ENCODE results near the gene ASXL1. TPM values are rescaled to one million over a fixed set of nuclear protein-coding genes. Genes with fewer than 3 reads are reported as not detected.

ASXL1 gene
- total RNA-seq: 121 and 133 TPM in 2 replicates

DNA sequence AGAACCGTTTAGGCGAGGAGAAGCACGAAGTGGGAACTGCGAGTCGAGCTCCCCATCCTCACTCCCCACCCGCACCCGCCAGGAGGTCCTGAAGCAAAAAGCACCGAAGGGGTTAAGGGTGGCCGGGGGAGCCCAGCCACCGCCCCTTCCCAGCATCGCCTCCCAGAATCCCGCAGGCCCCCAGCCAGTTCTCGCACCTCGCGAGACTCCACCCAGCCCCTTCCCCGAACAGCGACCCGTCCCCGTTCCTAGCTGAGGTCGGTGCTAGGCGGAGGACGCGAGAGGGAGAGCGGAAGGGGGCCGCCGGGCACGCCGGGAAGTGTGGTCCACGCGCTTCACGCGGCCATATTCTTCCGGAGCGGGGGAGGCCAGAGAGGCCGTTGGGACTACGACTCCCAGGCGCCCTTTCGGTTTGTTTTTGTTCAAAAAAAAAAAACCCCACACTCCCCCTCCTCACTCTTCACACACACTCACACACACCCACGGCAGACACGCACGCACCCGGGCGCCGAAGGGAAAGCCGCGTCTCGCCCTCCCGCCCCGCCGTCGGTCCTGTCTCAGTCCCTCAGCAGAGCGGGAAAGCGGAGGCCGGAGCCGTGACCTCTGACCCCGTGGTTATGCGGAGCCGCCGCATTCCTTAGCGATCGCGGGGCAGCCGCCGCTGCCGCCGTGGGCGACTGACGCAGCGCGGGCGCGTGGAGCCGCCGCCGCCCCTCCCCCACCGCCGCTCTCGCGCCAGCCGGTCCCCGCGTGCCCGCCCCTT, at the start of gene ASXL1:
Gene ASXL1 (plus strand): TSS at position 463 of the 763 bp plus-strand sequence. CDS start 445 bp downstream, outside the sequence.
- intact Hi-C loops (cut with micrococcal nuclease): loop anchor here (1.0 to 5.0 kb wide), 14 partner anchors 36 to 1374 kb away; partner anchors contain the start of genes COMMD7, NOL4L, PLAGL2 and POFUT1

GRCh38 chr20:32312718-32313424, 45.3 kb upstream of the ASXL1 start:
- intact Hi-C loops (cut with micrococcal nuclease): no loop called here

GRCh38 chr20:32314768-32315167, 43.4 kb upstream of the ASXL1 start:
- intact Hi-C loops (cut with micrococcal nuclease): no loop called here

GRCh38 chr20:32315399-32315798, 42.7 kb upstream of the ASXL1 start:
- intact Hi-C loops (cut with micrococcal nuclease): no loop called here

- intact Hi-C loops (cut with micrococcal nuclease): no loop called here
Observed at GRCh38 chr20:32315891-32316290, 42.2 kb upstream of the ASXL1 start.

DNA sequence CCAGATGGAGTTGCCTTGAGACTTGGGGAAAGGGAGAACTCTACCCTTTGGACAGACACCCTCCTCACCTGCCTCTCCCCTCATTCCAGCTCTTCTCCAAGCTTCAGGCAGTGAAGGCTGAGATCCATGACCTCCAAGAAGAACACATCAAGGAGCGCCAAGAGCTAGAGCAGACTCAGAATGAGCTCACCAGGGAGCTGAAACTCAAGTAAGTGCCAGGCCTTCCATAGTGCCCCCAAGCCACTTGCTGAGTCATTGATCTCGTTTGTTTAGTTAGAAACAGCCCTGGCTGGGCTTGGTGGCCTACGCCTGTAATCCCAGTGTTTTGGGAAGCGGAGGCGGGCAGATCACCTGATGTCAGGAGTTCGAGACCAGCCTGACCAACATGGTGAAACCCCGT, 41.5 kb upstream of the ASXL1 start:
- intact Hi-C loops (cut with micrococcal nuclease): no loop called here

GRCh38 chr20:32319100-32319499, 39.0 kb upstream of the ASXL1 start:
- intact Hi-C loops (cut with micrococcal nuclease): no loop called here

DNA sequence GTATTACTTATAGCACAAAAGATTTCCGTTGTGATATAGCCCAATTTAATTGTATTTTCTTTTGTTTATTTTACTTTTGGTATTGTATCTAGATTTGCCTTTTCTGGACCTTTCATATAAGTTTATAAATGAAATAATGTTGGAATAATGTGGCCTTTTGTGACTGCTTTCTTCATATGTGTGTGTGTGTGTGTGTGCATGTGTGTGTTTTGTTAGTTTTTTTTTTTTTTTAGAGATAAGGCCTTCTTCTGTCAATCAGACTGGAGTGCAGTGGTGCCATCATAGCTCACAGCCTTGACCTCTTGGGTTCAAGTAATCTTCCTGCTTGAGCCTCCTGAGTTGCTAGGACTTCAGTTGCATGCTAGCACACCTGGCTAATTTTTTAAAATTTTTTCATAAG, 37.8 kb upstream of the ASXL1 start:
- intact Hi-C loops (cut with micrococcal nuclease): loop anchor here (2.0 to 5.0 kb wide), 2 partner anchors 36 to 37 kb away; partner anchors contain the start of gene ASXL1

- intact Hi-C loops (cut with micrococcal nuclease): loop anchor here (2.0 to 5.0 kb wide), 2 partner anchors 36 to 37 kb away; partner anchors contain the start of gene ASXL1
Observed at GRCh38 chr20:32321390-32321789, 36.7 kb upstream of the ASXL1 start.

DNA sequence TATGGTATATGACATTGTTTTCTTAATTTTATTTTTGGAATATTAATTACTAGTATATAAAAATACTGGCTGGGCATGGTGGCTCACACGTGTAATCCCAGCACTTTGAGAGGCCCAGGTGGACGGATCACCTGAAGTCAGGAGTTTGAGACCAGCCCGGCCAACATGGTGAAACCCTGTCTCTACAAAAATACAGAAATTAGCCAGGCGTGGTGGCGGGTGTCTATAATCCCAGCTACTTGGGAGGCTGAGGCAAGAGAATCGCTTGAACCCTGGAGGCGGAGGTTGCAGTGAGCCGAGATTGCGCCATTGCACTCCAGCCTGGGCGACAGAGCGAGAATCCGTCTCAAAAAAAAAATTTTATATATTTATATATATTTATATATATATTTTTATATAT, 35.9 kb upstream of the ASXL1 start:
- intact Hi-C loops (cut with micrococcal nuclease): loop anchor here (5.0 kb wide), 1 partner anchor 35 kb away; the partner anchor contains the start of gene ASXL1

DNA sequence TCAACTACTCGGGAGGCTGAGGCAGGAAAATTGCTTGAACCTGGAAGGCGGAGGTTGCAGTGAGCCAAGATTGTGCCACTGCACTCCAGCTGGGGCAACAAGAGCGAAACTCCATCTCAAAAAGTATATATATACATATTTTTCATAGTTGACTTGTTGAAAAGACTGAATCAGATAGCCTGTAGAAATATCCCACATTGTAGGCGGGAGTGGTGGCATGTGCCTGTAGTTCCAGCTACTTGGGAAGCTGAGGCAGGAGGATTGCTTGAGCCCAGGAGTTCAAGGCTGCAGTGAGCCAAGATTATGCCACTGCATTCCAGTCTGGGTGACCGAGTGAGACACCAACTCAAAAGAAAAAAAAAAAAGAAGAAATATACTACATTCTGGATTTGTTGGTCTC, 34.4 kb upstream of the ASXL1 start:
- intact Hi-C loops (cut with micrococcal nuclease): loop anchor here (5.0 kb wide), 1 partner anchor 34 kb away; the partner anchor contains the start of gene ASXL1

DNA sequence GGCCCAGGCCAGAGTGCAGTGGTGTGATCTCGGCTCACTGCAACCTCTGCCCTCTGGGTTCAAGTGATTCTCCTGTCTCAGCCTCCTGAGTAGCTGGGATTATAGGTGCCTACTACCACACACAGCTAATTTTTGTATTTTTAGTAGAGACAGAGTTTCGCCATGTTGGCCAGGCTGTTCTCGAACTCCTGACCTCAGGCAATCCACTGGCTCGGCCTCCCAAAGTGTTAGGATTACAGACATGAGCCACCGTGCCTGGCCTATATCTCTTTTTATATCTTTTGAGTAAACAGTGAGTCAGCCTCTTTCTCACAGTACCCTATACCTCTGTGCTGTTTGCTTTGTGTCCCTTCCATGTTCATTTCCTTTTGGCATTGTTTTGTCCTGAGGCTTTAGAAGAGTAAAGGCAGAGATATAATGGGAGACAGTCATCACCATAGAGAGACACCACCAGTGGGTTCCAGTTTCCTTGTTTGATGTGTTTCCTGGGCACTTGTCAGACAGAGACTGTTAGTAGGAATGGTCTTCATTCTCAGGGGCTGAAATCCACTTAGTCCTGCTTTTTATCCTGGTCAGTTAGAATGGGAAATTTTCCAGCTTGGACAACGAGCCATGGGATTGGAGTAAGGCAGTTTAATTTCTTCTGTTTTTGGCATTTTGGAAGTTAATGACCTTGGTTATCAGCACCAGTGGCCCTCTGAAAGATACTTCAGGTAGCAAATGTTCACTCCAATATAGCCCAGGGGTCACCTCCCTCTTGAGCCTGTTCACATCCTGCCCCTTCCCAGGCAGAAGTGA, 32.2 kb upstream of the ASXL1 start:
- intact Hi-C loops (cut with micrococcal nuclease): no loop called here

DNA sequence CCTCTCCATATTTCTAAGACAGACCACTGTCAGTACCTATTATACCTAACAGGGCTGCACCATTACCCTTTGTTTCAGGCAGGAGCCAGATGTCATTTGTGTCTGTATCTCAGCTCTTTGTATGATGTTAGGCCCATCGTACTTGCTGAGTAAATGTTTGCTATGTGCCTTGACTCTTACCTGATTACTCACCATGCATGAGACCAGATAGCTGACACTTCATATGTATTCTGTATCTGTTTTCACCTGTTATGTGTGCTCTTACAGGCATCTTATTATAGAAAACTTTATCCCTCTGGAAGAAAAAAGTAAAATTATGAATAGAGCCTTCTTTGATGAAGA, 31.7 kb upstream of the ASXL1 start:
- intact Hi-C loops (cut with micrococcal nuclease): no loop called here

- intact Hi-C loops (cut with micrococcal nuclease): no loop called here
Observed at GRCh38 chr20:32327087-32327681, 30.9 kb upstream of the ASXL1 start.

GRCh38 chr20:32329817-32330554, 28.1 kb upstream of the ASXL1 start:
- intact Hi-C loops (cut with micrococcal nuclease): no loop called here

- intact Hi-C loops (cut with micrococcal nuclease): no loop called here
Observed at GRCh38 chr20:32330555-32330897, 27.6 kb upstream of the ASXL1 start.

- intact Hi-C loops (cut with micrococcal nuclease): loop anchor here (1.0 kb wide), 1 partner anchor 23 kb away; no protein-coding TSS in a partner anchor
Observed at GRCh38 chr20:32332614-32333013, 25.5 kb upstream of the ASXL1 start.

DNA sequence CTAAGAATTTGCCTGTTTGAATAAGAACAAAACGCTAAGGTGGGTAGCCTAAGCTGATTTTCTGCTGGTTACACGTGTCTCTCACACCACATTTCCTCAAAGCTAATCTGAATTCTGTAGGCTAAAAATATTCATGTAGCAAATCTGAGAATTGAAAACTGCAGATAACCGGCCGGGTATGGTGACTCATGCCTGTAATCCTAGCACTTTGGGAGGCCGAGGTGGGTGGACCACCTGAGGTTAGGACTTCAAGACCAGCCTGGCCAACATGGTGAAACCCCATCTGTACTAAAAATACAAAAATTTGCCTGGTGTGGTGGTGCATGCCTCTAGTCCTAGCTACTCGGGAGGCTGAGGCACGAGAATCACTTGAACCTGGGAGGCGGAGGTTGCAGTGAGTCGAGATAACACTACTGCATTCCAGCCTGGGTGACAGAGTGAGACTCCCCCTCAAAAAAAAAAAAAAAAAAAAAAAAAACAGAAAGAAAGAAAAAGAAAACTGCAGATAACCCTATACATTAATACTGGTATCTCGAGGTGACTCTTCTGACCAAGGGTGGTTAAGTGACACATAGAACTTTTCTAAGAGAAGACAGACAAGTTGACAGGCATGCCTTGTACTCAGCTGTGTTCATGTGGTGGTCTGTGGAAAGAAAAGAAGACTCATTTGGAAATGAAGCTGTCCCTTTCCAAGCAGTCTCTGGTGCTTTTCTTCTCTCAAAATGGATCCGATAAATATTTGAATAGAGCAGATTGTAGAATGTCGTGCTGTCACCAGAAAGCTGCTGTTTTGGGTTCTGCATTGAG, 24.7 kb upstream of the ASXL1 start:
- intact Hi-C loops (cut with micrococcal nuclease): loop anchor here (1.0 kb wide), 1 partner anchor 22 kb away; no protein-coding TSS in a partner anchor
